HepG2 (cell line): ENCODE data around the gene PCYT2. TPM values are rescaled to one million over a fixed set of nuclear protein-coding genes. Genes with fewer than 3 reads are reported as not detected.

Source experiments
- ARHGAP35 ChIP-seq: sonication (generic); formaldehyde crosslinking; IDR thresholded peaks from 2 replicates; pipeline ENCODE4 v1.9.0; 2022; ENCODE audit warnings: mild to moderate bottlenecking, inconsistent platforms, moderate library complexity, missing genetic modification reagents, borderline replicate concordance
- ARID4A ChIP-seq: sonication (generic); formaldehyde crosslinking; IDR thresholded peaks from 2 replicates; pipeline ENCODE4 v1.5.0; 2020; ENCODE audit warnings: mild to moderate bottlenecking, missing genetic modification reagents, borderline replicate concordance
- CSRNP2 ChIP-seq: sonication (generic); formaldehyde crosslinking; conservative IDR thresholded peaks from 2 replicates; pipeline ENCODE4 v1.8.0; 2022; ENCODE audit warnings: low read depth, missing genetic modification reagents
- ELF1 ChIP-seq: sonication (generic); formaldehyde crosslinking; IDR thresholded peaks from 2 replicates; pipeline ENCODE4 v1.4.0; 2020; ENCODE audit warnings: missing genetic modification reagents
- HIC2 ChIP-seq: sonication (generic); formaldehyde crosslinking; IDR thresholded peaks from 2 replicates; pipeline ENCODE4 v1.9.0; 2022; ENCODE audit warnings: low read depth, missing genetic modification reagents
- MED1 ChIP-seq: sonication (generic); formaldehyde crosslinking; IDR thresholded peaks from 2 replicates; pipeline ENCODE4 v1.4.0; 2020; ENCODE audit warnings: missing genetic modification reagents
- MTF1 ChIP-seq: sonication (generic); formaldehyde crosslinking; IDR thresholded peaks from 2 replicates; pipeline ENCODE4 v1.5.0; 2020; ENCODE audit warnings: missing genetic modification reagents
- NR0B2 ChIP-seq: sonication (generic); formaldehyde crosslinking; IDR thresholded peaks from 2 replicates; pipeline ENCODE4 v1.4.0; 2020; ENCODE audit warnings: mild to moderate bottlenecking, missing genetic modification reagents
- PAXIP1 ChIP-seq: sonication (generic); formaldehyde crosslinking; conservative IDR thresholded peaks from 2 replicates; pipeline ENCODE4 v1.4.0; 2020; ENCODE audit warnings: mild to moderate bottlenecking, missing genetic modification reagents, moderate library complexity
- RFXAP ChIP-seq: sonication (generic); formaldehyde crosslinking; IDR thresholded peaks from 2 replicates; pipeline ENCODE4 v1.4.0; 2020; ENCODE audit warnings: missing genetic modification reagents, borderline replicate concordance
- TAF15 ChIP-seq: fragments of 200-400 bp; formaldehyde crosslinking; IDR thresholded peaks from one replicate; pipeline ENCODE4 v1.6.1; 2018; ENCODE audit warnings: mild to moderate bottlenecking, low read depth, low read length; ENCODE audit not compliant: poor library complexity, severe bottlenecking
- ZC3H4 ChIP-seq: sonication (generic); formaldehyde crosslinking; IDR thresholded peaks from 2 replicates; pipeline ENCODE4 v1.4.0; 2020; ENCODE audit warnings: missing genetic modification reagents, borderline replicate concordance
- ZMYM2 ChIP-seq: sonication (generic); formaldehyde crosslinking; IDR thresholded peaks from 2 replicates; pipeline ENCODE4 v1.8.0; 2022; ENCODE audit warnings: mild to moderate bottlenecking, missing genetic modification reagents
- ZNF616 ChIP-seq: sonication (generic); formaldehyde crosslinking; IDR thresholded peaks from 2 replicates; pipeline ENCODE4 v1.5.0; 2020; ENCODE audit warnings: low read depth, mild to moderate bottlenecking, missing genetic modification reagents
- ZNF639 ChIP-seq: conservative IDR thresholded peaks from 2 replicates; pipeline ENCODE4 v1.6.1; 2018; ENCODE audit warnings: missing genetic modification reagents
- polyA plus RNA-seq, 8 experiments: library from polyadenylated mRNA; depleted of rRNA in 3 of 8; stranded (reverse) in 7 of 8; unstranded in 1 of 8; fragments of >200 nt; fragmentation: Illumina TruSeq in 4 of 8; extraction: Trizol in 4 of 8; gene quantifications; 2 replicates each; pipeline versions ENCODE4 v1.2.1 to v1.2.3, GENCODE V29; 2011 to 2016; ENCODE audit warnings: low read depth in 4 of 8, missing spikeins in 1 of 8, mixed read lengths in 1 of 8; ENCODE audit not compliant: insufficient read depth in 1 of 8
- total RNA-seq, 5 experiments: library from RNA; depleted of rRNA; stranded (reverse); fragments of >200 nt; fragmentation: Illumina TruSeq; extraction: Trizol; gene quantifications; 2 replicates each; pipeline ENCODE4 v1.2.3, GENCODE V29; 2016; ENCODE audit warnings: low read depth in 1 of 5

The PCYT2 gene
- total and polyA plus RNA-seq, 2 of the 13 experiments (the other 11 are each of a cell fraction or from before 2014, with no cell fraction given) = 147 to 297 TPM

GRCh38 chr17:81902023-81902652 lies 9.1 kb downstream of the PCYT2 start, which contains the start of gene NPB (continued):
- TF ChIP-seq ARID4A (CRISPR knock-in tag) (peak; percentile 13; the same call in 1 of the 2 replicates), MED1 (CRISPR knock-in tag) (peak; percentile 32), PAXIP1 (no peak), TAF15 (peak; percentile 28), RFXAP (CRISPR knock-in tag) (no peak), MTF1 (CRISPR knock-in tag) (no peak), ZMYM2 (CRISPR knock-in tag) (no peak), ARHGAP35 (CRISPR knock-in tag) (no peak), ZNF639 (0 out of 2 replicates have a peak, but pooled peaks have one; percentile 20), ELF1 (CRISPR knock-in tag) (no peak), HIC2 (CRISPR knock-in tag) (peak; percentile 40; the same call in 1 of the 2 replicates), ZNF616 (CRISPR knock-in tag) (peak; percentile 25; the same call in 1 of the 2 replicates), ZC3H4 (CRISPR knock-in tag) (no peak), NR0B2 (CRISPR knock-in tag) (no peak), CSRNP2 (peak; percentile 33; the same call in 1 of the 2 replicates)
